Activated T-helper 17 cell treated with anti-CD3 and anti-CD28 coated beads, Interleukin-2, amount 50 U/mL, for 72 hours (primary cell): ENCODE results near the gene OBSCN. TPM values are rescaled to one million over a fixed set of nuclear protein-coding genes. Genes with fewer than 3 reads are reported as not detected.

Experiments used
- ATAC-seq: fragments of 150-1000 bp; cut with Tn5 transposase; replicated peaks from 2 replicates; pipeline ENCODE4 v1.10.0; 2021; ENCODE audit warnings: mild to moderate bottlenecking, moderate library complexity
- H3K27ac Mint-ChIP-seq: one replicate; pipeline ENCODE4 v1.8.0; 2022; ENCODE audit warnings: mixed read lengths
- H3K27me3 Mint-ChIP-seq: one replicate; pipeline ENCODE4 v1.8.0; 2022; ENCODE audit warnings: mixed read lengths
- H3K36me3 Mint-ChIP-seq: one replicate; pipeline ENCODE4 v1.8.0; 2022; ENCODE audit warnings: low read depth, mild to moderate bottlenecking, mixed read lengths
- H3K4me1 Mint-ChIP-seq: one replicate; pipeline ENCODE4 v1.8.0; 2022; ENCODE audit warnings: mixed read lengths
- H3K4me3 Mint-ChIP-seq: one replicate; pipeline ENCODE4 v1.8.0; 2022; ENCODE audit warnings: mild to moderate bottlenecking, mixed read lengths
- H3K9me3 Mint-ChIP-seq: one replicate; pipeline ENCODE4 v1.8.0; 2022; ENCODE audit warnings: mixed read lengths
- total RNA-seq, 2 donors: library from RNA; stranded (reverse); gene quantifications; one replicate each; pipeline ENCODE4 v1.2.3, GENCODE V29; 2022

The OBSCN gene
- total RNA-seq, 2 donors from 2014 or later = 10.8 to 60.0 TPM

GRCh38 chr1:228393811-228394570 is 186.1 kb downstream of the OBSCN start:
- Mint-ChIP-seq H3K27ac (no peak overlapping the region), H3K4me3 (no peak overlapping the region), H3K36me3 (peaks cover 58% of the 10 kb centered on the region), H3K27me3 (no peaks in the 10 kb centered on the region), H3K9me3 (no peaks in the 10 kb centered on the region), H3K4me1 (no peaks in the 10 kb centered on the region)
- ATAC-seq = no peak

GRCh38 chr1:228394571-228395394 is 186.9 kb downstream of the OBSCN start:
- Mint-ChIP-seq H3K4me3 (no peak overlapping the region), H3K27me3 (no peaks in the 10 kb centered on the region), H3K4me1 (peaks cover 4% of the 10 kb centered on the region), H3K9me3 (no peaks in the 10 kb centered on the region), H3K36me3 (peaks cover 63% of the 10 kb centered on the region), H3K27ac (peak overlapping the region; percentile 48)
- ATAC-seq = no peak

- H3K4me1 Mint-ChIP-seq = peaks cover 9% of the 10 kb centered on the region
- H3K9me3 Mint-ChIP-seq = no peaks in the 10 kb centered on the region
- peak overlapping the region; percentile 27 for H3K27ac Mint-ChIP-seq
- H3K27me3 Mint-ChIP-seq = no peaks in the 10 kb centered on the region
- no peak overlapping the region for H3K4me3 Mint-ChIP-seq
- H3K36me3 Mint-ChIP-seq = peaks cover 86% of the 10 kb centered on the region
- no peak for ATAC-seq
Observed at GRCh38 chr1:228396770-228397662, 189.2 kb downstream of the OBSCN start.

- Mint-ChIP-seq H3K27ac (peak overlapping the region; percentile 27), H3K4me1 (peaks cover 17% of the 10 kb centered on the region), H3K36me3 (peaks cover 86% of the 10 kb centered on the region)
Observed at GRCh38 chr1:228397966-228398365, 190.1 kb downstream of the OBSCN start.

GRCh38 chr1:228398741-228399461 is 191.1 kb downstream of the OBSCN start:
- Mint-ChIP-seq H3K27me3 (no peaks in the 10 kb centered on the region), H3K4me1 (peaks cover 27% of the 10 kb centered on the region), H3K27ac (no peak overlapping the region), H3K36me3 (peaks cover 89% of the 10 kb centered on the region), H3K9me3 (no peaks in the 10 kb centered on the region), H3K4me3 (no peak overlapping the region)
- no peak for ATAC-seq

More at GRCh38 chr1:228397966-228398365, 190.1 kb downstream of the OBSCN start:
- Mint-ChIP-seq H3K9me3 (no peaks in the 10 kb centered on the region), H3K4me3 (no peak overlapping the region), H3K27me3 (no peaks in the 10 kb centered on the region)
- no peak for ATAC-seq

GRCh38 chr1:228399531-228400236 is 191.8 kb downstream of the OBSCN start:
- H3K36me3 Mint-ChIP-seq = peaks cover 92% of the 10 kb centered on the region

GRCh38 chr1:228400237-228400651 is 192.4 kb downstream of the OBSCN start:
- Mint-ChIP-seq H3K4me3 (no peak overlapping the region), H3K27me3 (no peaks in the 10 kb centered on the region), H3K36me3 (peaks cover 92% of the 10 kb centered on the region), H3K4me1 (peaks cover 40% of the 10 kb centered on the region), H3K27ac (no peak overlapping the region), H3K9me3 (no peaks in the 10 kb centered on the region)
- no peak for ATAC-seq

More at GRCh38 chr1:228399531-228400236, 191.8 kb downstream of the OBSCN start:
- H3K4me1 Mint-ChIP-seq = peaks cover 35% of the 10 kb centered on the region
- no peaks in the 10 kb centered on the region for H3K27me3 Mint-ChIP-seq
- H3K9me3 Mint-ChIP-seq = no peaks in the 10 kb centered on the region
- no peak overlapping the region for H3K4me3 Mint-ChIP-seq
- no peak for ATAC-seq
- no peak overlapping the region for H3K27ac Mint-ChIP-seq

- Mint-ChIP-seq H3K27ac (peak overlapping the region; percentile 95), H3K9me3 (no peaks in the 10 kb centered on the region), H3K4me3 (no peak overlapping the region), H3K36me3 (peaks cover 92% of the 10 kb centered on the region), H3K27me3 (no peaks in the 10 kb centered on the region), H3K4me1 (peaks cover 41% of the 10 kb centered on the region)
- no peak for ATAC-seq
Observed at GRCh38 chr1:228400692-228401454, 193.0 kb downstream of the OBSCN start.

GRCh38 chr1:228401782-228402640 is 194.2 kb downstream of the OBSCN start:
- Mint-ChIP-seq H3K4me3 (no peak overlapping the region), H3K27ac (peak overlapping the region; percentile 95), H3K36me3 (peaks cover 90% of the 10 kb centered on the region), H3K27me3 (no peaks in the 10 kb centered on the region), H3K9me3 (no peaks in the 10 kb centered on the region), H3K4me1 (peaks cover 41% of the 10 kb centered on the region)
- no peak for ATAC-seq

GRCh38 chr1:228402641-228403025 is 194.8 kb downstream of the OBSCN start:
- H3K4me1 Mint-ChIP-seq = peaks cover 41% of the 10 kb centered on the region
- peaks cover 85% of the 10 kb centered on the region for H3K36me3 Mint-ChIP-seq
- peak overlapping the region; percentile 95 for H3K27ac Mint-ChIP-seq
- no peaks in the 10 kb centered on the region for H3K27me3 Mint-ChIP-seq
- ATAC-seq = no peak
- H3K9me3 Mint-ChIP-seq = no peaks in the 10 kb centered on the region
- no peak overlapping the region for H3K4me3 Mint-ChIP-seq

GRCh38 chr1:228403231-228403631 is 195.4 kb downstream of the OBSCN start:
- peak overlapping the region; percentile 95 for H3K27ac Mint-ChIP-seq
- no peak for ATAC-seq
- H3K9me3 Mint-ChIP-seq = no peaks in the 10 kb centered on the region
- peaks cover 41% of the 10 kb centered on the region for H3K4me1 Mint-ChIP-seq
- peak overlapping the region; percentile 95 for H3K4me3 Mint-ChIP-seq
- no peaks in the 10 kb centered on the region for H3K27me3 Mint-ChIP-seq
- peaks cover 79% of the 10 kb centered on the region for H3K36me3 Mint-ChIP-seq
